PC-3 (cell line): ENCODE measurements around the gene NRIP2.

Experiments used
- CTCF ChIP-seq: fragments of 300-600 bp; sonication (generic); conservative IDR thresholded peaks from 2 replicates; pipeline ENCODE4 v1.5.1; 2017; ENCODE audit warnings: antibody characterized with exemption, low read depth, mild to moderate bottlenecking, low read length
- EZH2 ChIP-seq: fragments of 300-600 bp; sonication (generic); IDR thresholded peaks from one replicate; pipeline ENCODE4 v1.6.1; 2017; ENCODE audit warnings: antibody characterized with exemption, mild to moderate bottlenecking, low read length; ENCODE audit not compliant: unreplicated experiment

- TF ChIP-seq CTCF (no peak), EZH2 (no peak)
Observed at GRCh38 chr12:2791089-2791488, 43.7 kb downstream of the NRIP2 start.
